Upper lobe of right lung (tissue), 1 donor: ENCODE data around the gene ATP10D. TPM values are rescaled to one million over a fixed set of nuclear protein-coding genes. Genes with fewer than 3 reads are reported as not detected.

ENCODE experiments used
- ATAC-seq: fragments of 200-7000 bp; cut with Tn5 transposase; one replicate; pipeline ENCODE4 v1.9.1; 2020; ENCODE audit warnings: mild to moderate bottlenecking, moderate library complexity
- DNase-seq: peaks from one replicate; pipeline ENCODE4 v3.0.0-alpha.2; 2020
- H3K27ac ChIP-seq: fragments of 200-600 bp; one replicate; pipeline ENCODE4 v1.8.0; 2022
- H3K27me3 ChIP-seq: fragments of 200-600 bp; one replicate; pipeline ENCODE4 v1.8.0; 2022; ENCODE audit warnings: mild to moderate bottlenecking
- H3K36me3 ChIP-seq: fragments of 200-600 bp; one replicate; pipeline ENCODE4 v1.8.0; 2022
- H3K4me1 ChIP-seq: fragments of 200-600 bp; one replicate; pipeline ENCODE4 v1.8.0; 2022
- H3K4me3 ChIP-seq: fragments of 200-600 bp; one replicate; pipeline ENCODE4 v1.8.0; 2022; ENCODE audit warnings: mild to moderate bottlenecking
- H3K9me3 ChIP-seq: fragments of 200-600 bp; one replicate; pipeline ENCODE4 v1.8.0; 2022
- CTCF ChIP-seq: fragments of 200-600 bp; IDR thresholded peaks from one replicate; pipeline ENCODE4 v1.8.0; 2022; ENCODE audit warnings: antibody characterized with exemption
- intact Hi-C: fragments of 100-400 bp; cut with DNase I; formaldehyde crosslinking; loops from one replicate; pipeline ENCODE4 v1.11.0; 2022
- total RNA-seq: library from RNA; stranded (reverse); fragmentation: NEBNext Ultra II Directional; extraction: Animal tissue kit (Norgen Biotek cat#: 25700); gene quantifications from one replicate; pipeline ENCODE4 v1.2.1, GENCODE V29; 2021
- donor health status: DM: no; HTN: yes; CAD: no; lungs with severe emphysema.

Gene ATP10D
- total RNA-seq, 1 donor from 2014 or later, result 35.8 TPM

GRCh38 chr4:47577779-47578553 lies 92.9 kb downstream of the ATP10D start:
- Histone ChIP-seq H3K27ac (peak overlapping the region; percentile 71), H3K27me3 (no peaks in the 10 kb centered on the region), H3K4me1 (no peaks in the 10 kb centered on the region), H3K36me3 (peaks cover 65% of the 10 kb centered on the region), H3K9me3 (no peaks in the 10 kb centered on the region), H3K4me3 (no peak overlapping the region)
- ATAC-seq (peak; percentile 38), DNase-seq (no peak)
- TF ChIP-seq CTCF, result no peak
- intact Hi-C loops, result no loop called here

DNA sequence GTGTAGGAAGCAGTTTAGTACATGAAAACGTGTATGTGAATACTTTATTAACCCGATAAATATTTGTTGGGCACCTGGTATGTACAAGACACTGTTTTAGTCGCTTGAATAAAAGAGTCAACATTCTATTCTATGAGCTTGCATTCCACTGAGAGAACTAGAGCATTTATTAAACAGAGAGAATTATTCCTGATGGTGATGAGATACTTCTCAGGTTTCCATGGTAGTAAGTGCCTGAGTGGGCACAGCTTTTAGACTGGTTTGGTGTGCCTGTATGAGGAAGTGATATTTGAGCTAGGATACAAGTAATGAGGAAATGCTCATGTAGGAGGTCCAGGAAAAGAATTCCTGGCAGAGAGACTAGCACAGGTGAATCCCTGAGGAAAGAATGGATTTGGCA lies 94.2 kb downstream of the ATP10D start:
- DNase-seq, result no peak
- H3K27ac ChIP-seq, result peak overlapping the region; percentile 71
- no peaks in the 10 kb centered on the region for H3K4me1 ChIP-seq
- no peak for TF ChIP-seq CTCF
- no peak for ATAC-seq
- peaks cover 58% of the 10 kb centered on the region for H3K36me3 ChIP-seq
- intact Hi-C loops, result no loop called here
- H3K9me3 ChIP-seq, result no peaks in the 10 kb centered on the region
- no peaks in the 10 kb centered on the region for H3K27me3 ChIP-seq
- no peak overlapping the region for H3K4me3 ChIP-seq

DNA sequence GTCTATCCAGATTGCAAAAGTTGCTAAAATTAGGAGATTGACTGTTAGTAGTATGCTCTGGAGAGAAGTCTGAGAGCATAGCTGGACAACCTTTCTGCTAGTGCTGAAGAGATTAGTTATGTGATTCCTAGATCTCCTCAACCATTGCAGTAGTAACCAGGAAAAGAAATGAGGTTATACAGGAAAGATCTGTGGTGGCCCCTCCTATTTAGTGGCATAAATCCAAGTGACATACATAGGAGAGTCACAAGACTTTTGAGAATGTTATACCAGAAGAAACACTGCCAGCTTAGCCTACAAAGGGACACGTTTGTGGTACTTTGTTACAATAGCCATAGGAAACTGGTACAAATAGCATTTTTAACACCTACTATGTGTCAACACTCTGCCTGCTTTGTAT lies 105.2 kb downstream of the ATP10D start:
- DNase-seq (no peak), ATAC-seq (no peak)
- no peaks in the 10 kb centered on the region for H3K27me3 ChIP-seq
- no peaks in the 10 kb centered on the region for H3K4me1 ChIP-seq
- TF ChIP-seq CTCF, result no peak
- H3K4me3 ChIP-seq, result no peak overlapping the region
- H3K27ac ChIP-seq, result no peak overlapping the region
- H3K9me3 ChIP-seq, result peaks cover 3% of the 10 kb centered on the region
- intact Hi-C loops, result no loop called here
- peaks cover 46% of the 10 kb centered on the region for H3K36me3 ChIP-seq

GRCh38 chr4:47597696-47598095 lies 112.6 kb downstream of the ATP10D start:
- no peak for DNase-seq
- intact Hi-C loops, result no loop called here
- H3K27me3 ChIP-seq, result no peaks in the 10 kb centered on the region
- no peaks in the 10 kb centered on the region for H3K9me3 ChIP-seq
- H3K4me3 ChIP-seq, result no peak overlapping the region
- no peak for ATAC-seq
- no peaks in the 10 kb centered on the region for H3K36me3 ChIP-seq
- TF ChIP-seq CTCF, result no peak
- H3K4me1 ChIP-seq, result no peaks in the 10 kb centered on the region
- H3K27ac ChIP-seq, result no peak overlapping the region

- no peaks in the 10 kb centered on the region for H3K4me1 ChIP-seq
- ATAC-seq, result no peak
- no peaks in the 10 kb centered on the region for H3K27me3 ChIP-seq
- DNase-seq, result no peak
- no peak overlapping the region for H3K27ac ChIP-seq
- H3K9me3 ChIP-seq, result no peaks in the 10 kb centered on the region
- H3K4me3 ChIP-seq, result no peak overlapping the region
- H3K36me3 ChIP-seq, result no peaks in the 10 kb centered on the region
- TF ChIP-seq CTCF, result no peak
- intact Hi-C loops, result no loop called here
Measured at GRCh38 chr4:47598320-47598719, 113.2 kb downstream of the ATP10D start.
